Glutamatergic neuron (in vitro differentiated cells): Measurements from ENCODE around the gene POLQ. TPM values are rescaled to one million over a fixed set of nuclear protein-coding genes. Genes with fewer than 3 reads are reported as not detected.
"Not testable (repeated sequence)": the region's sequence is repeated elsewhere in the genome, so short reads cannot be mapped to it uniquely, and the experiment has no call there.

Experiments used
- DNase-seq: peaks from one replicate; pipeline ENCODE4 v3.0.0; 2022
- H3K27ac Mint-ChIP-seq: one replicate; pipeline ENCODE4 v1.8.0; 2020; ENCODE audit warnings: mild to moderate bottlenecking, mixed read lengths, inconsistent platforms; ENCODE audit not compliant: unreplicated experiment
- H3K27me3 Mint-ChIP-seq: one replicate; pipeline ENCODE4 v1.8.0; 2020; ENCODE audit warnings: mild to moderate bottlenecking, moderate library complexity, mixed read lengths, inconsistent platforms; ENCODE audit not compliant: unreplicated experiment
- H3K36me3 Mint-ChIP-seq: one replicate; pipeline ENCODE4 v1.8.0; 2020; ENCODE audit warnings: mild to moderate bottlenecking, mixed read lengths, inconsistent platforms; ENCODE audit not compliant: unreplicated experiment
- H3K4me1 Mint-ChIP-seq: one replicate; pipeline ENCODE4 v1.8.0; 2020; ENCODE audit warnings: mild to moderate bottlenecking, low read depth, mixed read lengths, inconsistent platforms; ENCODE audit not compliant: unreplicated experiment
- H3K4me3 Mint-ChIP-seq: one replicate; pipeline ENCODE4 v1.8.0; 2020; ENCODE audit warnings: mild to moderate bottlenecking, mixed read lengths, inconsistent platforms; ENCODE audit not compliant: unreplicated experiment
- H3K9me3 Mint-ChIP-seq: one replicate; pipeline ENCODE4 v1.8.0; 2020; ENCODE audit warnings: mild to moderate bottlenecking, moderate library complexity, mixed read lengths, inconsistent platforms; ENCODE audit not compliant: unreplicated experiment
- total RNA-seq: library from RNA; stranded (reverse); fragmentation: NEBNext Ultra II Directional; extraction: Animal tissue kit (Norgen Biotek cat#: 25700); gene quantifications from one replicate; pipeline ENCODE4 v1.2.1, GENCODE V29; 2021; ENCODE audit not compliant: unreplicated experiment
- TF ChIP-seq, protein P1 (sequence below): fragments of 200-600 bp; sonication (generic); IDR thresholded peaks from one replicate; pipeline ENCODE4 v1.5.0; 2021; ENCODE audit not compliant: partially characterized antibody, unreplicated experiment

Gene POLQ
- total RNA-seq, 1 donor from 2014 or later, result 2.4 TPM

DNA sequence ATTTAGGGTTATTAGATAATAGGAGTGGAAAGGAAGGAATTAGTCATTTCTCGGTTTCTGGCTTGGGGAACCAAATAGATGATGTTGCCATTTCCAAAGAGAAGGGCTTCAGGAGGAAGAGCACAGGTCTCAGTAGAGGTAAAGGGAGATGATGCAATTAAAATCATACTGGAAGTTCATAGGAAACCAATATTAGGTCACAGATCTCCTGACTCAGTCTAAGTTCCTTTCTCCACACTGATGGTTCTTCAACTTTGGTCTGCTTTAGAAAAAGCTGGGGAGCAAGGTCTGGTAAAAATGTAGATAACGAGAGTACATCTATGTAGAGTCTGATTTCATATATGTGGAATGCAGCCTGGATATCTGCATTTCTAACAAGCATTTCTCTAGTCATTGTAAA lies 130.9 kb downstream of the POLQ start:
- Mint-ChIP-seq H3K9me3 (no peaks in the 10 kb centered on the region), H3K27ac (no peak overlapping the region), H3K27me3 (no peaks in the 10 kb centered on the region), H3K36me3 (no peaks in the 10 kb centered on the region), H3K4me3 (no peak overlapping the region), H3K4me1 (no peaks in the 10 kb centered on the region)
- TF ChIP-seq, protein P1, sequence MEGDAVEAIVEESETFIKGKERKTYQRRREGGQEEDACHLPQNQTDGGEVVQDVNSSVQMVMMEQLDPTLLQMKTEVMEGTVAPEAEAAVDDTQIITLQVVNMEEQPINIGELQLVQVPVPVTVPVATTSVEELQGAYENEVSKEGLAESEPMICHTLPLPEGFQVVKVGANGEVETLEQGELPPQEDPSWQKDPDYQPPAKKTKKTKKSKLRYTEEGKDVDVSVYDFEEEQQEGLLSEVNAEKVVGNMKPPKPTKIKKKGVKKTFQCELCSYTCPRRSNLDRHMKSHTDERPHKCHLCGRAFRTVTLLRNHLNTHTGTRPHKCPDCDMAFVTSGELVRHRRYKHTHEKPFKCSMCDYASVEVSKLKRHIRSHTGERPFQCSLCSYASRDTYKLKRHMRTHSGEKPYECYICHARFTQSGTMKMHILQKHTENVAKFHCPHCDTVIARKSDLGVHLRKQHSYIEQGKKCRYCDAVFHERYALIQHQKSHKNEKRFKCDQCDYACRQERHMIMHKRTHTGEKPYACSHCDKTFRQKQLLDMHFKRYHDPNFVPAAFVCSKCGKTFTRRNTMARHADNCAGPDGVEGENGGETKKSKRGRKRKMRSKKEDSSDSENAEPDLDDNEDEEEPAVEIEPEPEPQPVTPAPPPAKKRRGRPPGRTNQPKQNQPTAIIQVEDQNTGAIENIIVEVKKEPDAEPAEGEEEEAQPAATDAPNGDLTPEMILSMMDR, result no peak
- no peak for DNase-seq

DNA sequence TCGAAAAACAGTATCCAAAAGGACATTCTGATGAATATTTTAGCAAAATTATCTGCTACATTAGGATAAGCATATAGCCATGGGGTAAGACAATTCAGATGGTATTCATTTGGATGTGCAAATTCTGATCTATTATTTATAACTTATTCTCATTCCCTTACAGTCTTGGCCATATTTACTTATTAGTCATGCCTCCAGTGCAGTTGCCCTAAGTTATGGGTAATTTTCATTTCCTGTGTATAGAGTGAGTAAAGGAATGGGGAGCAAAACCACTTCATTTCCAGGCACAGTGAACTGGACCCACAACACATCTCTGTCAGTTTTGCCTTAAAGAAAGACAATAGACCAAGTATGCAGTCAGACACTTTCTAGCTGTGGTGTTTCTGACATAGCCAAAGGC lies 134.3 kb downstream of the POLQ start:
- Mint-ChIP-seq H3K27me3 (no peaks in the 10 kb centered on the region), H3K36me3 (no peaks in the 10 kb centered on the region), H3K4me1 (no peaks in the 10 kb centered on the region), H3K27ac (no peak overlapping the region), H3K4me3 (no peak overlapping the region), H3K9me3 (no peaks in the 10 kb centered on the region)
- DNase-seq, result no peak
- TF ChIP-seq, protein P1, result no peak

DNA sequence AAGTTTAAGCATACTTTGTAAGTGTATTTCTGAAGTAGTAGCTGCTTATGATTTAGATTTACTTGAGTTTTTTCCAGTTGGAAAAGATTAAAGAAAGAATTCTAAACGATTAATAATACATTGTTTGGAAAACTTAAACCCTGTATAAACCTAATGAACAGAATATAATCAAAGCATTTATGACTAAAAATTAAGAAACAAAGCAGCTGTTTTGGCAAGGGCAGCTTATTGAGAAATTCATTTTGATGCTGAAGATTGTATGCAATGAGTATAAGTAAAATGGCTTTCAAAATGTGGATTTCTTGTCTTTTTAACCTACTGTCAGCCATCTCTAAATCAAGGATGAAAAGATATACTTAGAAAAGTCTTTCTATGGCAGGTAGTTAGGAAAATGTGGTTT lies 140.2 kb downstream of the POLQ start:
- Mint-ChIP-seq H3K4me1 (no peaks in the 10 kb centered on the region), H3K4me3 (no peak overlapping the region), H3K9me3 (no peaks in the 10 kb centered on the region), H3K27me3 (no peaks in the 10 kb centered on the region), H3K36me3 (no peaks in the 10 kb centered on the region), H3K27ac (no peak overlapping the region)
- TF ChIP-seq, protein P1, result no peak
- DNase-seq, result no peak

DNA sequence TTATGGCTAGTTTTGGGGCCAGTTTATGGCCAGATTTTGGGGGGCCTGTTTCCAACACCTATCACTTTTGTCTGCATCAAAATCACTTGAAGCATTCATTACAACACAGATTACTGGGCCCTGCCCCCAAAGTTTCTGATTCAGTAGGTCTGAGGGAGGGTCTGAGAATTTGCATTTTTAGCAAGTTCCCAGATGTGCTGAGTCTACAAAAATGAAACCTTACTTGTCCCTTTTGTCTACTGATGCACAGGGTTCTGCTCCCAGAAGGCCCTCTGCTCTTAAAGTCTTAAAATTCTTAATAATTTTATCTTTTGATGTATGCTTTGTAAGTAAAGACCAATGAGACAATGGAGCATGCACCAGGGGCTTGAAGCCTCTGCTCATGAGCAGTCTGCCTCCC lies 146.0 kb downstream of the POLQ start:
- H3K27ac Mint-ChIP-seq, result no peak overlapping the region
- TF ChIP-seq, protein P1, result no peak
- H3K9me3 Mint-ChIP-seq, result peaks cover 4% of the 10 kb centered on the region
- H3K4me3 Mint-ChIP-seq, result no peak overlapping the region
- H3K36me3 Mint-ChIP-seq, result peaks cover 4% of the 10 kb centered on the region
- peaks cover 2% of the 10 kb centered on the region for H3K27me3 Mint-ChIP-seq
- H3K4me1 Mint-ChIP-seq, result no peaks in the 10 kb centered on the region
- no peak for DNase-seq

DNA sequence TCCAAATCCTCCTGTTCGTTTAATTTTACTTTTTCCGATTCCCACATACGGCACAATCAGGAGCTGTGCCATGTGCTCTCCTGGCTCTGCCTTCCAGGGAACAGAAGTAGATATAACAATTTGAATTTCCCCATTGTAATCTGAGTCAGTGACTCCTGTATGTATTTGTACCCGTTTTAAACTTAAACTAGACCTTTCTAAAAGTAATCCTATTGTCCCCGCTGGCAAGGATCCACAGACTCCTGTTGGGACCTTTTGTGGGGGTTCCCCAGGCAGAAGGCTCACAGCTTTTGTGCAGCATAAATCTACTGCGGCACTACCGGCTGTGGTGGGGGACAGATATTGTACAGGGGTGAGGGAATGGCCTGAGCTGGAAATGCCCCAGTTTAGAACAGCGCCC lies 147.7 kb downstream of the POLQ start:
- H3K9me3 Mint-ChIP-seq, H3K27ac Mint-ChIP-seq: not testable (repeated sequence)

DNA sequence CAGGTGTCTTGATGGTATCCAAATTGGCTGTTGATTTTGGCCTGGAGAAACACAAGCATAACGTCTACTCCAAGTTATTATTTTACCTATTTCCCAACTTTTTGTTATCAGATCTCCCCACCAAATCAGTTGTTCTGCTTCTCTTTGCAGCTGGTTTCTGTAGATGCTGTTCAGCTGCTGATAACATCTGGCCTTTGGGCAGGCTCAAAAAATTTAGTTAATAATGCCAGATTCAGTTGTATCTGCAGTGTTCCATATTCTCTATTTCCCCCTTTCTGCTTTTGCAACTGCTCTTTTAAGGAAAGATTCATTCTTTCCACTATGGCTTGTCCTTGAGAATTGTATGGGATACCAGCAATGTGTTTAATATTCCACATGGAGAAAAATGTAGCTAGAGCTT lies 149.8 kb downstream of the POLQ start:
- not testable (repeated sequence) for DNase-seq, H3K9me3 Mint-ChIP-seq, H3K4me1 Mint-ChIP-seq, H3K27ac Mint-ChIP-seq, H3K4me3 Mint-ChIP-seq, H3K36me3 Mint-ChIP-seq, H3K27me3 Mint-ChIP-seq

More for the DNA sequence above, 147.7 kb downstream of the POLQ start:
- H3K36me3 Mint-ChIP-seq, H3K4me3 Mint-ChIP-seq, DNase-seq, H3K4me1 Mint-ChIP-seq, H3K27me3 Mint-ChIP-seq: not testable (repeated sequence)

DNA sequence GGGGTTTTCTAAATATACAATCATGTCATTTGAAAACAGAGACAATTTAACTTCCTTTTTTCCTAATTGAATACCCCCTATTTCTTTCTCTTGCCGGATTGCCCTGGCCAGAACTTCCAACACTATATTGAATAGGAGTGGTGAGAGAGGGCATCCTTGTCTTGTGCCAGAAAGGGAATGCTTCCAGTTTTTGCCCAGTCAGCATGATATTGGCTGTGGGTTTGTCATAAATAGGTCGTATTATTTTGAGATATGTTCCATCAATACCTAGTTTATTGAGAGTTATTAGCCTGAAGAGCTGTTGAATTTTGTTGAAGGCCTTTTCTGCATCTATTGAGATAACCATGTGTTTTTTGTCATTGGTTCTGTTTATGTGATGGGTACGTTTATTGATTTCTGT lies 157.5 kb downstream of the POLQ start:
- H3K9me3 Mint-ChIP-seq, H3K4me1 Mint-ChIP-seq, DNase-seq, H3K27ac Mint-ChIP-seq, H3K27me3 Mint-ChIP-seq, H3K4me3 Mint-ChIP-seq: not testable (repeated sequence)
- H3K36me3 Mint-ChIP-seq, result peaks cover 13% of the 10 kb centered on the region
